Activated T-cell treated with anti-CD3 and anti-CD28 coated beads for 48 hours (primary cell): Measurements from ENCODE around the gene GPX1.
A peak's percentile ranks its signal among the peaks of the same experiment; 100 is the strongest.
"Not testable (repeated sequence)": the region's sequence is repeated elsewhere in the genome, so short reads cannot be mapped to it uniquely, and the experiment has no call there.

Experiments
- DNase-seq: peaks from one replicate; pipeline ENCODE4 v3.0.0-alpha.2; 2020; ENCODE audit warnings: low read depth

Gene GPX1

DNA sequence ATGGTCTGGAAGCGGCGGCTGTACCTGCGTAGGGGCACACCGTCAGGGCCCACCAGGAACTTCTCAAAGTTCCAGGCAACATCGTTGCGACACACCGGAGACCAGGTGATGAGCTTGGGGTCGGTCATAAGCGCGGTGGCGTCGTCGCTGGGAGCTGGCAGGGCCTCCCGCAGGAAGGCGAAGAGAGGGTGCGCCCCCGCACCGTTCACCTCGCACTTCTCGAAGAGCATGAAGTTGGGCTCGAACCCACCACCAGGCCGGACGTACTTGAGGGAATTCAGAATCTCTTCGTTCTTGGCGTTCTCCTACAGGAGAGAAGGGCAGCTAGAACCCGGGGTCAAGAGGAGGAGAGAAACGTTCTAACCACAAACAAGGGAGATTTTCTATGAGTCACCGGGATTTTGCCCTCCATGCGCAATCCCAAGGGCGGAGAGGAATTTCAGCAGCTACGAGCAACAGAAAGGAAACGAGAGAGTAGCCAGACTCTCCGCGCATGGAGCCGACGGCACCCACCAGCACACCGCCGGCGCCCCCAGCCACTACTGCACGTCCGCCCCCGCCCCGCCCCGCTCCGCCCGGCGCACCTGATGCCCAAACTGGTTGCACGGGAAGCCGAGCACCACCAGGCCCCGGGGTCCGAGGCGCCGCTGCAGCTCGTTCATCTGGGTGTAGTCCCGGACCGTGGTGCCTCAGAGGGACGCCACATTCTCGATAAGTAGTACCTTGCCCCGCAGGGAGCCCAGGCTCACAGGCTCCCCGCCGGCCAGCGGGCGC, 523 bp downstream of the GPX1 start:
- DNase-seq: peak; percentile 41

DNA sequence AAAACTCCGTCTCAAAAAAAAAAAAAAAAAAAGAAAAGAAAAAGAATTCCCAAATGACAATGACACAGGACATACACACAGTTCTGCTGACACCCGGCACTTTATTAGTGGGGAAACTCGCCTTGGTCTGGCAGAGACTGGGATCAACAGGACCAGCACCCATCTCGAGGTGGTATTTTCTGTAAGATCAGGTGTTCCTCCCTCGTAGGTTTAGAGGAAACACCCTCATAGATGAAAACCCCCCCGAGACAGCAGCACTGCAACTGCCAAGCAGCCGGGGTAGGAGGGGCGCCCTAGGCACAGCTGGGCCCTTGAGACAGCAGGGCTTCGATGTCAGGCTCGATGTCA, 1.1 kb downstream of the GPX1 start:
- DNase-seq: not testable (repeated sequence)

- no peak for DNase-seq
Observed at GRCh38 chr3:49352890-49353421, 5.2 kb downstream of the GPX1 start.

DNA sequence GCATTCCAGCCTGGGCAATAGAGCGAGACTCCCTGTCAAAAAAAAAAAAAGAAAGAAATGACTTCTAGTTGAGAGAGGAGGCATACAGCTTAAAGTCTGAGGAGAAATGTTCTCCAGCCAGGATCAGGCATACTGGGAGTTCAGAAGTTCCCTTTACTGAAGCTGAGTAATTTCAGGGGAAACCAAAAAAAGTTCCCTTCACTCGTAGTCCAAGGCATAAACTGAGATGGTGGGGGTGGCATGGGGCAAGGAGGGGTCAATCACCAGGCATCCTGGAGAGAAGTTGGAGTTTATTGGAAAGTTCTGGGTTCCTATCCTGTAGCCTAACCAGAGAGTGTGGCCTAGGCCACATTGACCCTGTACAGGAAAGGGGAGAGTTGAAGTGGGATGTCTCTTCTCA, 5.9 kb downstream of the GPX1 start:
- no peak for DNase-seq

GRCh38 chr3:49351521-49352011, 6.6 kb downstream of the GPX1 start:
- no peak for DNase-seq

GRCh38 chr3:49349348-49350114, 8.6 kb downstream of the GPX1 start:
- no peak for DNase-seq

- DNase-seq: not testable (repeated sequence)
Observed at GRCh38 chr3:49348361-49348760, 9.8 kb downstream of the GPX1 start.

- DNase-seq: no peak
Observed at GRCh38 chr3:49346797-49347251, 11.3 kb downstream of the GPX1 start.

GRCh38 chr3:49343163-49343562, 15.0 kb downstream of the GPX1 start:
- DNase-seq: no peak

DNA sequence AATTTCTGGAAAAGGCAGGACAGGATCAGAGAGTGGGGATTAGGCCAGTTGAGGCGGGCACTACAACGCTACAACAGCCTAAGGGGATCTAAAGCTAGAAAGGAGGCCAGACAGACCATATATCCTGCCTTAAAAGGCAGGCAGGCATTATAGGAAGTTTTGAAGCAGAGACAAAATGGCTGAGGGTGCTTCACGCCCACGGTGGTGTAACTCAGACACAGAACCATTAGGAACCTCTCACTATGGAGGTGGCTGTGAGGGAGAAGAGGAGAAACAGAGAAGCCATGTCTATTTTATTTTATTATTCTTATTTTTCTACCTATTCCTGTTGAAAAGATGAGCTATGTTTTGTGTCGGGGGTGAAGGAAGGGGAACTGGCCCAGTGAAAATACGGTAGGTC, 16.2 kb downstream of the GPX1 start:
- no peak for DNase-seq

GRCh38 chr3:49339941-49340800, 18.0 kb downstream of the GPX1 start, which contains the start of gene USP4:
USP4 (minus strand) TSS chr3:49340053; CDS start chr3:49340024, 29 bp downstream.
- DNase-seq: peak; percentile 95

DNA sequence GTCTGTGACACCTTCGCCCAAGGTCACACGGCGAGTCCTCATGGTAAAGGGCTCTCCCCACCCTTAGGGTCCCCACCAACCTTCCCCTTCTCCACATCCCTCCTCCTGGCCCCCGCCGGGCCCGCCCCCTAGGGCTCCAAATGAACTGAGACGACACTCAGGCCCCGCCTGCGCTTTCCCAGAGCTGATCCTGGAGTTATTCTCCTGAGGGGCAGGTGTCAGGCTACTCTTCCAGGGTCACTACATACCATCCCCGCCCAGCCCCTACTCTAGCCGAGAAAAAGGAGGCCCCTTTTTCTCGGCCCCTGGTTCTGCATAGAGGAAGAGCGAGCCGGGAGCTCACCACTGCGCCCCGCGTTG, 18.6 kb downstream of the GPX1 start:
- DNase-seq: peak; percentile 18

DNA sequence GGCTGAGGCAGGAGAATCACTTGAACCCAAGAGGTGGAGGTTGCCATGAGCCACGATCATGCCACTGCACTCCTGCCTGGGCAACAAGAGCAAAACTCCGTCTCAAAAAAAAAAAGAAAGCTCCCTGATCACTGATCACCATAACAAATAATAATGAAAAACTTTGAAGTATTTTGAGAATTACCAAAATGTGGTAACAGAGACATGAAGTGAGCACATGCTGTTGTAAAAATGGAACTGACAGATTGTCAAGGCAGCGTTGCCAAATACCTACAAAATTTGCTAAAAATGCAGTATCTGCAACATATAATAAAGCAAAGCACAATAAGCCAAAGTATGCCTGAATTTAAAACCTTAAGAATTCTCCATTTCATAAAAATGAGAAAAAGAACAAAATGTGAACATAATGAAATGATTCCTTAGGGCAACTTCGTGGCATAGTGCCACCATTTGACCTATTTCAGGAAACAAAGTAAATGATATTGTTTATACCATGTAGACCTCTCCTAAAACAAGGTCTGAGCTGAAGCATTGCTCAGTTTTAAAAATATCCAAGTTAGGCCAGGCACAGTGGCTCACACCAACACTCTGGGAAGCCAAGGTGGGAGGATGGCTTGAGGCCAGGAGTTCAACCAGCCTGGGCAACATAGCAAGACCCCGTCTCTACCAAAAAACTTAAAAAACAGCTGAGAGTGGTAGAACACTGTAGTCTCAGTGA, 24.1 kb downstream of the GPX1 start:
- DNase-seq: no peak

- no peak for DNase-seq
Observed at GRCh38 chr3:49333091-49333490, 25.1 kb downstream of the GPX1 start.

GRCh38 chr3:49329186-49329585, 29.0 kb downstream of the GPX1 start:
- DNase-seq: no peak

- DNase-seq: not testable (repeated sequence)
Observed at GRCh38 chr3:49328350-49328749, 29.8 kb downstream of the GPX1 start.

DNA sequence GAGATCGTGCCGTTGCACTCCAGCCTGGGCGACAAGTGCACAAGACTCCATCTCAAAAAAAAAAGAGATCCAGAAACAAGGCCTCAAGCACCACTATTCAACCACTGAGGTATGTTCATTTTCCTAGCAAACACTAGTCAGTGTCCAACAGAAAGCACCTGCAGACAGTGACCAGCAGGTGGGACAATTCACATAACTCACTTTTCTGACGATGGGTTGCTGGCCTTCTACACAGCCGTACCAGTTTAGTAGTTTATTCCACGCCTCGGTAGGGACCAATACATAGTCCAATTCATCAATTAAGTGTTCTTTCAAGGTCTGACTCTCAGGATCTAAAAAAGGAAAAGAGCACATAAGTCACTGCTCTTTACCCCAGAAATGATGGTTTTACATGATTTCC, 30.7 kb downstream of the GPX1 start:
- no peak for DNase-seq

DNA sequence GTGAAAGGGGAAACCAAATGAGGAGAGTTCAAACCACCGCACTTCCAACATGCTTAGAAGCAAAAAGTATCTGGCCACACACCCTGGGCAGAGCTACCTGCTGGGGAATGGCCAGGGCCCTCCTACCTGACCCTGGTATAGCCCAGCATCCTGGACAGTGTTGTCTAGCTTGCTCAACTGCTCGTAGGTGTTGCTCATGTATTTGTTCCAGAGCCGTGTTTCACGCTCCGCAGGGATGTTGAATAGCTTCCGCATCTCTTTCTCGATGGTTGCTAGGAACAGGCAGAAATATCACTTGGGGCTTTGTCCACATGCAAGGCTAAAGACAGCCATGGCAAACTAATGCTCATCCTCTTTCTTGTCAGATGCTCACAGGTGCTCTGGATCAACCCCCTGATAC, 33.4 kb downstream of the GPX1 start:
- DNase-seq: no peak

DNA sequence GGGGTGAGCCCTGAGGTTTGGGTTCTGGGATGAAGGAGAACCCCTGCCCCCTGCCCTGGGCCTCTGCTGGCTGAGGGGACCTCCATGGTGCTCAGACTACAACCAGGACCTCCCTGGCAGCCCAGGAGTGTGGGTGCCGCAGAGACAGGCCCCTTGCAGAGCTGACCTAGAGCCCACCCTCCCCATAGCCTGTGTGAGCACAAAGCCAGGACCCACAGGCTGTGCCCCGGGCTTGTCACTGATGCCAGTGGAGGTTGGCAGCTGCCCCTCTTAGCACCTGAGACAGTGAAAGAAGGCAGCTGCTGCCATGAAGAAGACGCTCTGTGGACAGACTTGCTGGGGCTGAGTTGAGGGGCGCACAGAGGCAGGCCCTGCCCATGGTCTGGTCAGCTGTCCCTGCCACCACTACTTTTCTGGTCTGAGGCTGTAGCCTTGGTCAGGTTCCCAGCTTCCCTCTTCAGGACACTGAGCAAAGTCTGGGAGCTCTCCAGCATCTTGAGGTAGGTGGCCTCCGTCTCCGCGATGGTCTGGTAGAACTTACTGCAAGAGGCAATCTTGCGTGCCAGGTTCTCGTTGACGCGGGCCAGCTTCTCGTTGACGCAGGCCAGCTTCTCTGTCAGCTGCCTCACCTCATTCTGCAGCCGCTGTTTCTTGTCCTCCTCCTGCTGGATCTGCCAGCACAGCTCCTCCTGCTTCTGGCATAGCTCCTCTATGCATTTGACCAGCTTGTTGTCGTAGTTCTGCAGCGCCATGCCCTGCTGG, 41.3 kb downstream of the GPX1 start:
- DNase-seq: no peak

DNA sequence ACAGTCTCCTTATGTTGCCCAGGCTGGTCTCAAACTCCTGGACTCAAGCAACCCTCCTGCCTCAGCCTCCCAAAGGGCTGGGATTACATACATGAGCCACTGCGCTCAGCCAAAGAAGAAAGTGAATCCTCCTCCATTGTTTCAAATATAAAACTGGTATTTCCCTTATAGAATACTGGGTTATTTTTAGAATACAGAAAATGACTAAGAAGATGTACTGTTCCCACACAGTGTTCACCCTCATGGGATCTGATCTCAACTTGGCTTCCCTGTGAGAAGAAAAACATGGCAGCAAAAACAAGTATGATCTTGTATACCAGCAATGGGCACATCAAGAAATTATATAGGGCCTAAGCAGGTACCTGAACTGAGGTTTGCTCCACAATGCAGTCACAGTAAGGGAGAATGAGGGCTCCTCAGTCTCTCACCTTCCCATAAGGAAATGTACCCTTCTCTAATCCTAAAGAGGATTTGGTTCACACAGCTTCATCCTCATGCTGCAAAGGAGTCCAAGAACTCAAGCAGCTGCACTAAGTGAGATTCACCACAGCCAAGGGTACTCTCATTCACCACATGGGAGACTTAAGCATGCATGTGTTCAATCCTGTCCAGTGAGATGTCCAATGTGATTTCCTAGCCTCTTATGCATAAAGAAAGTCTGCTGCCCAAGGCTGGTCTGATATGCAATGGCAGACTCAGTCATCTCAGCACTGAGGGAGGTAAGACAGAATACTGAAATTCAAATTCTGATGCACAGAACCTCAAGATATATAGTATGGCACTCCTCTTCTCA, 44.1 kb downstream of the GPX1 start:
- no peak for DNase-seq
